HEK293 (cell line): ENCODE results near the gene STARD3.

Experiments
- EGR2 ChIP-seq: fragments of 450-650 bp; formaldehyde crosslinking; IDR thresholded peaks from 2 replicates; pipeline ENCODE4 v1.5.1; 2016; ENCODE audit warnings: low read depth, missing biosample characterization, missing genetic modification characterization
- GLIS1 ChIP-seq: fragments of 450-650 bp; formaldehyde crosslinking; IDR thresholded peaks from 2 replicates; pipeline ENCODE4 v1.5.1; 2016; ENCODE audit warnings: missing biosample characterization, missing genetic modification characterization
- HOXD13 ChIP-seq: sonication (generic); formaldehyde crosslinking; IDR thresholded peaks from 2 replicates; pipeline ENCODE4 v1.8.0; 2022; ENCODE audit warnings: missing genetic modification reagents, borderline replicate concordance
- SALL2 ChIP-seq: fragments of 450-650 bp; formaldehyde crosslinking; IDR thresholded peaks from 2 replicates; pipeline ENCODE4 v1.5.0; 2017; ENCODE audit warnings: missing biosample characterization, mild to moderate bottlenecking, missing genetic modification characterization, borderline replicate concordance
- ZBTB26 ChIP-seq: fragments of 450-650 bp; formaldehyde crosslinking; optimal IDR thresholded peaks from 2 replicates; pipeline ENCODE3; 2016; ENCODE audit warnings: missing biosample characterization, mild to moderate bottlenecking, missing genetic modification characterization
- ZFHX2 ChIP-seq: fragments of 450-650 bp; formaldehyde crosslinking; conservative IDR thresholded peaks from 2 replicates; pipeline ENCODE4 v1.5.1; 2016; ENCODE audit warnings: missing biosample characterization, missing genetic modification characterization
- ZFP41 ChIP-seq: fragments of 450-650 bp; formaldehyde crosslinking; IDR thresholded peaks from 2 replicates; pipeline ENCODE4 v1.5.1; 2016; ENCODE audit warnings: missing biosample characterization, missing genetic modification characterization, borderline replicate concordance
- ZNF133 ChIP-seq: fragments of 450-650 bp; formaldehyde crosslinking; IDR thresholded peaks from 2 replicates; pipeline ENCODE4 v1.5.1; 2016; ENCODE audit warnings: missing biosample characterization, missing genetic modification characterization
- ZNF169 ChIP-seq: fragments of 450-650 bp; formaldehyde crosslinking; IDR thresholded peaks from 2 replicates; pipeline ENCODE4 v1.5.1; 2016; ENCODE audit warnings: missing biosample characterization, missing genetic modification characterization
- ZNF184 ChIP-seq: fragments of 450-650 bp; IDR thresholded peaks from 2 replicates; pipeline ENCODE4 v1.5.1; 2018; ENCODE audit warnings: missing biosample characterization, mild to moderate bottlenecking, missing genetic modification characterization
- ZNF214 ChIP-seq: fragments of 450-650 bp; formaldehyde crosslinking; IDR thresholded peaks from 2 replicates; pipeline ENCODE4 v1.5.1; 2017; ENCODE audit warnings: missing biosample characterization, mild to moderate bottlenecking, missing genetic modification characterization, borderline replicate concordance
- ZNF23 ChIP-seq: fragments of 450-650 bp; formaldehyde crosslinking; IDR thresholded peaks from 2 replicates; pipeline ENCODE4 v1.5.1; 2016; ENCODE audit warnings: missing biosample characterization, missing genetic modification characterization, borderline replicate concordance
- ZNF266 ChIP-seq: fragments of 450-650 bp; formaldehyde crosslinking; IDR thresholded peaks from 2 replicates; pipeline ENCODE4 v1.5.1; 2016; ENCODE audit warnings: missing biosample characterization, missing genetic modification characterization, low read depth
- ZNF394 ChIP-seq: fragments of 450-650 bp; formaldehyde crosslinking; IDR thresholded peaks from 2 replicates; pipeline ENCODE4 v1.5.1; 2016; ENCODE audit warnings: missing biosample characterization, missing genetic modification characterization, mild to moderate bottlenecking, moderate library complexity, borderline replicate concordance
- ZNF416 ChIP-seq: fragments of 450-650 bp; formaldehyde crosslinking; IDR thresholded peaks from 2 replicates; pipeline ENCODE4 v1.5.1; 2016; ENCODE audit warnings: missing biosample characterization, missing genetic modification characterization
- ZNF501 ChIP-seq: fragments of 450-650 bp; formaldehyde crosslinking; IDR thresholded peaks from 2 replicates; pipeline ENCODE4 v1.5.1; 2016; ENCODE audit warnings: missing biosample characterization, missing genetic modification characterization
- ZNF660 ChIP-seq: fragments of 450-650 bp; IDR thresholded peaks from 2 replicates; pipeline ENCODE4 v1.5.1; 2018; ENCODE audit warnings: missing biosample characterization, mild to moderate bottlenecking, missing genetic modification characterization
- ZSCAN30 ChIP-seq: fragments of 450-650 bp; IDR thresholded peaks from 2 replicates; pipeline ENCODE4 v1.5.1; 2018; ENCODE audit warnings: missing biosample characterization, mild to moderate bottlenecking, missing genetic modification characterization, moderate library complexity
- TF ChIP-seq, protein P1 (sequence below): fragments of 450-650 bp; formaldehyde crosslinking; IDR thresholded peaks from 2 replicates; pipeline ENCODE4 v1.5.1; 2016; ENCODE audit warnings: missing biosample characterization, missing genetic modification characterization
- TF ChIP-seq, protein P2 (sequence below): fragments of 450-650 bp; formaldehyde crosslinking; IDR thresholded peaks from 2 replicates; pipeline ENCODE4 v1.5.1; 2017; ENCODE audit warnings: missing biosample characterization, missing genetic modification characterization
- TF ChIP-seq, protein P3 (sequence below): fragments of 450-650 bp; formaldehyde crosslinking; IDR thresholded peaks from 2 replicates; pipeline ENCODE4 v1.5.1; 2016; ENCODE audit warnings: missing biosample characterization, missing genetic modification characterization
- TF ChIP-seq, protein P4 (sequence below): fragments of 450-650 bp; formaldehyde crosslinking; IDR thresholded peaks from 2 replicates; pipeline ENCODE4 v1.5.1; 2016; ENCODE audit warnings: missing biosample characterization, missing genetic modification characterization
- TF ChIP-seq, protein P5 (sequence below): fragments of 450-650 bp; formaldehyde crosslinking; IDR thresholded peaks from 2 replicates; pipeline ENCODE4 v1.5.1; 2016; ENCODE audit warnings: missing biosample characterization, missing genetic modification characterization

STARD3 gene

GRCh38 chr17:39605492-39606433 lies 31.2 kb upstream of the STARD3 start (continued):
- TF ChIP-seq, protein P1, sequence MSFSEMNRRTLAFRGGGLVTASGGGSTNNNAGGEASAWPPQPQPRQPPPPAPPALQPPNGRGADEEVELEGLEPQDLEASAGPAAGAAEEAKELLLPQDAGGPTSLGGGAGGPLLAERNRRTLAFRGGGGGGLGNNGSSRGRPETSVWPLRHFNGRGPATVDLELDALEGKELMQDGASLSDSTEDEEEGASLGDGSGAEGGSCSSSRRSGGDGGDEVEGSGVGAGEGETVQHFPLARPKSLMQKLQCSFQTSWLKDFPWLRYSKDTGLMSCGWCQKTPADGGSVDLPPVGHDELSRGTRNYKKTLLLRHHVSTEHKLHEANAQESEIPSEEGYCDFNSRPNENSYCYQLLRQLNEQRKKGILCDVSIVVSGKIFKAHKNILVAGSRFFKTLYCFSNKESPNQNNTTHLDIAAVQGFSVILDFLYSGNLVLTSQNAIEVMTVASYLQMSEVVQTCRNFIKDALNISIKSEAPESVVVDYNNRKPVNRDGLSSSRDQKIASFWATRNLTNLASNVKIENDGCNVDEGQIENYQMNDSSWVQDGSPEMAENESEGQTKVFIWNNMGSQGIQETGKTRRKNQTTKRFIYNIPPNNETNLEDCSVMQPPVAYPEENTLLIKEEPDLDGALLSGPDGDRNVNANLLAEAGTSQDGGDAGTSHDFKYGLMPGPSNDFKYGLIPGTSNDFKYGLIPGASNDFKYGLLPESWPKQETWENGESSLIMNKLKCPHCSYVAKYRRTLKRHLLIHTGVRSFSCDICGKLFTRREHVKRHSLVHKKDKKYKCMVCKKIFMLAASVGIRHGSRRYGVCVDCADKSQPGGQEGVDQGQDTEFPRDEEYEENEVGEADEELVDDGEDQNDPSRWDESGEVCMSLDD: no peak
- TF ChIP-seq ZNF501 (tag by site-specific recombination) (no peak), GLIS1 (tag by site-specific recombination) (no peak), ZNF266 (no peak), ZSCAN30 (no peak), ZNF184 (tag by site-specific recombination) (no peak), ZFHX2 (tag by site-specific recombination) (peak; percentile 68; the same call in 1 of the 2 replicates), EGR2 (tag by site-specific recombination) (peak; percentile 43; the same call in 1 of the 2 replicates), ZNF660 (tag by site-specific recombination) (peak; percentile 53; the same call in 1 of the 2 replicates), ZNF133 (tag by site-specific recombination) (no peak), ZNF214 (tag by site-specific recombination) (no peak), ZBTB26 (tag by site-specific recombination) (peak; percentile 86), ZFP41 (tag by site-specific recombination) (no peak), ZNF394 (tag by site-specific recombination) (no peak; the same call in 1 of the 2 replicates), HOXD13 (CRISPR knock-in tag) (0 out of 2 replicates have a peak, but pooled peaks have one; percentile 36), ZNF23 (no peak), ZNF169 (0 out of 2 replicates have a peak, but pooled peaks have one; percentile 40), SALL2 (tag by site-specific recombination) (no peak), ZNF416 (no peak)
- TF ChIP-seq, protein P2, sequence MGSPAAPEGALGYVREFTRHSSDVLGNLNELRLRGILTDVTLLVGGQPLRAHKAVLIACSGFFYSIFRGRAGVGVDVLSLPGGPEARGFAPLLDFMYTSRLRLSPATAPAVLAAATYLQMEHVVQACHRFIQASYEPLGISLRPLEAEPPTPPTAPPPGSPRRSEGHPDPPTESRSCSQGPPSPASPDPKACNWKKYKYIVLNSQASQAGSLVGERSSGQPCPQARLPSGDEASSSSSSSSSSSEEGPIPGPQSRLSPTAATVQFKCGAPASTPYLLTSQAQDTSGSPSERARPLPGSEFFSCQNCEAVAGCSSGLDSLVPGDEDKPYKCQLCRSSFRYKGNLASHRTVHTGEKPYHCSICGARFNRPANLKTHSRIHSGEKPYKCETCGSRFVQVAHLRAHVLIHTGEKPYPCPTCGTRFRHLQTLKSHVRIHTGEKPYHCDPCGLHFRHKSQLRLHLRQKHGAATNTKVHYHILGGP (tag by site-specific recombination): no peak
- TF ChIP-seq, protein P3, sequence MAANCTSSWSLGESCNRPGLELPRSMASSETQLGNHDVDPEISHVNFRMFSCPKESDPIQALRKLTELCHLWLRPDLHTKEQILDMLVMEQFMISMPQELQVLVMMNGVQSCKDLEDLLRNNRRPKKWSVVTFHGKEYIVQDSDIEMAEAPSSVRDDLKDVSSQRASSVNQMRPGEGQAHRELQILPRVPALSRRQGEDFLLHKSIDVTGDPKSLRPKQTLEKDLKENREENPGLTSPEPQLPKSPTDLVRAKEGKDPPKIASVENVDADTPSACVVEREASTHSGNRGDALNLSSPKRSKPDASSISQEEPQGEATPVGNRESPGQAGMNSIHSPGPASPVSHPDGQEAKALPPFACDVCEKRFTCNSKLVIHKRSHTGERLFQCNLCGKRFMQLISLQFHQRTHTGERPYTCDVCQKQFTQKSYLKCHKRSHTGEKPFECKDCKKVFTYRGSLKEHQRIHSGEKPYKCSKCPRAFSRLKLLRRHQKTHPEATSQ (tag by site-specific recombination): no peak
- TF ChIP-seq, protein P4, sequence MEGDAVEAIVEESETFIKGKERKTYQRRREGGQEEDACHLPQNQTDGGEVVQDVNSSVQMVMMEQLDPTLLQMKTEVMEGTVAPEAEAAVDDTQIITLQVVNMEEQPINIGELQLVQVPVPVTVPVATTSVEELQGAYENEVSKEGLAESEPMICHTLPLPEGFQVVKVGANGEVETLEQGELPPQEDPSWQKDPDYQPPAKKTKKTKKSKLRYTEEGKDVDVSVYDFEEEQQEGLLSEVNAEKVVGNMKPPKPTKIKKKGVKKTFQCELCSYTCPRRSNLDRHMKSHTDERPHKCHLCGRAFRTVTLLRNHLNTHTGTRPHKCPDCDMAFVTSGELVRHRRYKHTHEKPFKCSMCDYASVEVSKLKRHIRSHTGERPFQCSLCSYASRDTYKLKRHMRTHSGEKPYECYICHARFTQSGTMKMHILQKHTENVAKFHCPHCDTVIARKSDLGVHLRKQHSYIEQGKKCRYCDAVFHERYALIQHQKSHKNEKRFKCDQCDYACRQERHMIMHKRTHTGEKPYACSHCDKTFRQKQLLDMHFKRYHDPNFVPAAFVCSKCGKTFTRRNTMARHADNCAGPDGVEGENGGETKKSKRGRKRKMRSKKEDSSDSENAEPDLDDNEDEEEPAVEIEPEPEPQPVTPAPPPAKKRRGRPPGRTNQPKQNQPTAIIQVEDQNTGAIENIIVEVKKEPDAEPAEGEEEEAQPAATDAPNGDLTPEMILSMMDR (tag by site-specific recombination): no peak
- TF ChIP-seq, protein P5, sequence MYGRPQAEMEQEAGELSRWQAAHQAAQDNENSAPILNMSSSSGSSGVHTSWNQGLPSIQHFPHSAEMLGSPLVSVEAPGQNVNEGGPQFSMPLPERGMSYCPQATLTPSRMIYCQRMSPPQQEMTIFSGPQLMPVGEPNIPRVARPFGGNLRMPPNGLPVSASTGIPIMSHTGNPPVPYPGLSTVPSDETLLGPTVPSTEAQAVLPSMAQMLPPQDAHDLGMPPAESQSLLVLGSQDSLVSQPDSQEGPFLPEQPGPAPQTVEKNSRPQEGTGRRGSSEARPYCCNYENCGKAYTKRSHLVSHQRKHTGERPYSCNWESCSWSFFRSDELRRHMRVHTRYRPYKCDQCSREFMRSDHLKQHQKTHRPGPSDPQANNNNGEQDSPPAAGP (tag by site-specific recombination): no peak
